GM19023 (cell line): ENCODE measurements around the gene RSBN1L.

ENCODE experiments used
- ATAC-seq: cut with Tn5 transposase; IDR thresholded peaks from one replicate; pipeline ENCODE4 v1.9.1; 2021; ENCODE audit warnings: mild to moderate bottlenecking, moderate library complexity; ENCODE audit not compliant: unreplicated experiment

The RSBN1L gene

DNA sequence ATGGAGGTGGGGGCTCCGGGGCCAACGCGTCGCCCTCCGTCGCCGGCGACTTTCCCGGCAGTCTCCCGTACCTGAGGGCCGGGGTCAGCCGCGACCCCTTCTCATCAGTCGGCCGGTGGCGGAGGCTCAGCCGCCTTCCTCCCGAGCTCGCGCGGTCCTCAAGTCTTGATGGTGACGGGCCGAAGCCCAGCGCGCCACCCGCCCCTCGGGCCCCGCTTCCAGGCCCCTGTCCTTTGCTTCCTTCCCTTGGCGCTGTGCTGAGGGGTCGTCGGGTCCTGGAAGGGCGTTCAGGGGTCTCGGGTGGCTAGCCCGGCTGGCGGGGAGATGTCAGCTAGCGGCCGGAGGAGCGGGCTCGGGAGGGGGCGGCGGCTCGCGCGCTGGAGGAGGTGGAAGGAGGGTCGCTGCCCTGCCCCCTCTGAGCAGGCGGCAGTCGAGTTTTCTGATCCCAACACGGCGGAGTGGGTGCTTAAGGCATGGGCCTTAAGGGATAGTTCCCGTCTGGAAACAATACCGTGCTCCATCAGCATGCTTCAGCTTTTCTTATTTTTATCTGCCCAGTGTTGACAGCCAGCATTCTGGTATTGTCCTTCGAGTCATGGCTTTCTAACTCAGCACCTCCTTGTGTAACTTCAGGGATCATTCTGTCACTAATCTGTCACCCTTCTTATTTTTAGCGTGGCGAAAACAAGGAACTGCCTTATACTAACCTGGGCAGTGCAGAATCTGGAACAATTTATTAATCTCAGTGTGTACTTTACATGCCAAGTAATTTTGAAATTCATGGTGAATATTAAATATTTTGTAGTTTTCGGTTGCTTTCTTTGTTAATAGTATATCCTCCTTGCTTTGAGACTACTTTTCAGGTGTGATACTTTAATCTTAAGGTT is 103.1 kb downstream of the RSBN1L start:
- ATAC-seq, result peak; percentile 3

- ATAC-seq, result no peak
Observed at GRCh38 chr7:77800158-77800557, 103.9 kb downstream of the RSBN1L start.

- ATAC-seq, result no peak
Observed at GRCh38 chr7:77800730-77801129, 104.5 kb downstream of the RSBN1L start.

DNA sequence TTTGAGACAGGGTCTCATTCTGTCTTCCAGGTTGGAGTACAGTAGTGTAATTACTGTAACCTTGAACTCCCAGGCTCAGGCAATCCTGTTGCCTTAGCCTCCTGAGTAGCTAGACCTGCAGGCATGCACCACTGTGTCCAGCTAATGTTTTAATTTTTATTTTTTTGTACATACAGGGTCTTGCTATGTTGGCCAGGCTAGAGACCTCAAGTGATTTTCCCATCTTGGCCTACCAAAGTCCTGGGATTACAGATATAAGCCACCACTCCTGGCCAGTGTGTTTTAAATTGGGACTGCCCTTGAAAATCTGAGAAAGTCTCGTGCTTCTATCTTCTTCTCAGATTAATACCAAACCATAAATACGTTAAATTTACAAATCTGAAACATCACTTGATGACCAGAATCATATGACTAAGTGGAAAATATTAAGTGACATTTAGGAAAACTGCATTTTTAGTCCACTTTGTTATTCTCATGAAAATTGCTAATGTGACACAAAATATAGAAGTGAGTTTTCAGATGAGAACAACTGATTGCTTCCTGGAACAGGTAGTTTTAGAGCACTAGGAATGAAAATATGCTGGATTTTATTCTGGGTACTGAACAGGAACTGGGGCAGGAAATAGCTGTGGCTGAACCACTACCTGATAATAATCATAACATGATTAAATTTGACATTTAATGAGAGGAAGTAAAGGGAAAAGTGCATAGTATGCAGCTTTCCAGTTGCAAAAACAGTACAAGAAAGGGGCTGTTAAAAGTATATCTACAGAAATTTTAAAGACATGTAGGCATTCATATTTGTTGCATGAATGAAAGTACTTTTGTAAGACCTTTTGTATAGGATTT is 106.5 kb downstream of the RSBN1L start:
- no peak for ATAC-seq

GRCh38 chr7:77806425-77806824 is 110.2 kb downstream of the RSBN1L start:
- ATAC-seq, result no peak

GRCh38 chr7:77808517-77808916 is 112.3 kb downstream of the RSBN1L start:
- no peak for ATAC-seq

GRCh38 chr7:77811516-77812289 is 115.4 kb downstream of the RSBN1L start:
- ATAC-seq, result no peak

- no peak for ATAC-seq
Observed at GRCh38 chr7:77812290-77812685, 116.0 kb downstream of the RSBN1L start.

GRCh38 chr7:77813180-77813579 is 116.9 kb downstream of the RSBN1L start:
- no peak for ATAC-seq

GRCh38 chr7:77819021-77819420 is 122.8 kb downstream of the RSBN1L start:
- ATAC-seq, result no peak

- ATAC-seq, result no peak
Observed at GRCh38 chr7:77820967-77821366, 124.7 kb downstream of the RSBN1L start.

DNA sequence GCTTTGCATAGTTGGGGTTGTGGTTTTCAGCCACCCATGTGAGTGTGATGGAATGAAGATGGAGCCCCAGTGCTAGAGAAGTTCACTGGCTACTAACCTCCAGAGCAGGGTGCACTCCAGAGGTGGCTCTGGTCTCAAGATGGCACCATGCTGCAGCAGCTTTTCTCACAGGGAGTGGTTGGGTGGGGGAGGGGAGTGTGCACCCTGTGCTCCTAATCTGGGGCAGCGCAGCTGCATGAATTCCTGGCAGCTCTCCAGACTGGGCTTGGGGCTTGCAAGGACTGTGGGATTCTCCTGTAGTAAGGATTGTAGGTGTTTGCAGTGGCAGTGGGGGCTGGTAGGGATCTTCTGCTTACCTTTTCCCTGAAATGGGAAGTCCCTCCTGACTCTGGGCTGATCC is 126.0 kb downstream of the RSBN1L start:
- ATAC-seq, result no peak

- ATAC-seq, result no peak
Observed at GRCh38 chr7:77823787-77824186, 127.5 kb downstream of the RSBN1L start.

DNA sequence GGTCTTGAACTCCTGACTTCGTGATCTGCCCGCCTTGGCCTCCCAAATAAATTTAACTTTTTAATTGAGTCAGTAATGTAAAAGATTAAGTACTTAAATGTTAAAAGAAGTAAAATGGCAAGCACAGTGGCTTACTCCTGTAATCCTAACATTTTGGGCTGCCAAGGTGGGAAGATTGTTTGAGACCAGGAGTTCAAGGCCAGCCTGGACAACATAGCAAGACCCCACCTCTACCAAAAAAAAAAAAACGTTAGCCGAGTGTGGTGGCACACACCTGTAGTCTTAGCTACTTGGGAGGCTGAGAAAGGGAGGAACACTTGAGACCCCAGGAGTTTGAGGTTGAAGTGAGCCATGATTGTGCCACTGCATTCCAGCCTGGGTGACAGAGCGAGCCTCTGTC is 128.4 kb downstream of the RSBN1L start:
- no peak for ATAC-seq

GRCh38 chr7:77825131-77825530 is 128.9 kb downstream of the RSBN1L start:
- ATAC-seq, result no peak

DNA sequence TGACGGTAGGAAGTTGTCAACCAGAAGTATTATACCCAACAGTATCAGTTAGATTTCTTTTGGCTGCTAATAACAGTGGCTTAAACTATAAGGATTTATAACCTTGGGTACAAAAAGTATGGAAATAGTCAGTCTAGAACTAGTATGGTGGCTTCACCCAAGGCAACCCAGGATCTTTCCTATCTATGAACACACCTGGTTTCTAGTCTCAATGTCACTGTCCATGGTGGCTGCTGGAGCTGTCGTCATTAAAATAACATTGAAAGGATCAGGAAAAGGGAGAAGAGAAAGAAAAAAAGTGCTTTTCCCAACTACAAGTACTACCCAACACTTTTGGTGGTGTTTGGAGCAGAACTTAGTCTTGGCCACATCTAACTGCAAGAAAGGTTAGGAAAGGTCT is 130.0 kb downstream of the RSBN1L start:
- no peak for ATAC-seq

GRCh38 chr7:77827999-77828398 is 131.7 kb downstream of the RSBN1L start:
- no peak for ATAC-seq

GRCh38 chr7:77830649-77831355 is 134.5 kb downstream of the RSBN1L start:
- ATAC-seq, result no peak

GRCh38 chr7:77831481-77831880 is 135.2 kb downstream of the RSBN1L start:
- no peak for ATAC-seq

DNA sequence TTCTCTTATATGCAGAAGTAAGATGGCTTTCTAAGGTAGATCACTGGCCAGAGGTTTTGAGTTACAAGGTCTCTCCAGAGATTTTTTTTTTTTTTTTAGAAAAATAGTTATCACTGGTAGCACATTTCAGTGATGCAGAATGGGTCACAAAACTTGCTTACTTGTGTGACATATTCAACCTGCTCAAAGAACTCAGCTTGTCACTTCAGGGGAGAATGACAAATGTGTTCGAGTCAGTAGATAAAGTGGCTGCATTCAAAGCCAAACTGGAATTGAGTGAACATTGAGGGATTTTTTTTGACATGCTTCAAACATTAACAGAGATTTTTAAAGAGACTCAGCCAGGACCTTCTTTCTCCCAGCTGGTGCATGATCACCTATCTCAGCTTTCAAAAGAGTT is 135.7 kb downstream of the RSBN1L start:
- no peak for ATAC-seq
